H1 (cell line): ENCODE measurements around the gene CBS. TPM values are rescaled to one million over a fixed set of nuclear protein-coding genes. Genes with fewer than 3 reads are reported as not detected.
"Not testable (repeated sequence)": the region's sequence is repeated elsewhere in the genome, so short reads cannot be mapped to it uniquely, and the experiment has no call there.

Experiments
- CTCF ChIA-PET: fragments of 300-600 bp; sonication (Branson Sonifier 250); formaldehyde crosslinking; loops from one replicate; lab custom pipeline; 2021; ENCODE audit not compliant: partially characterized antibody; lab: Charles Lee
- POLR2A ChIA-PET: fragments of 300-600 bp; sonication (Branson Sonifier 250); formaldehyde crosslinking; loops from one replicate; lab custom pipeline; 2021; ENCODE audit warnings: inconsistent platforms; ENCODE audit not compliant: partially characterized antibody; lab: Charles Lee
- DNase-seq, 2 experiments: peaks; one replicate each; pipeline versions ENCODE4 v3.0.0 to v3.0.0-alpha.2; 2010 to 2022; ENCODE audit warnings: low spot score in 2 of 2, low read depth in 1 of 2, mixed read lengths in 1 of 2
- FAIRE-seq: peaks from 2 replicates; lab custom pipeline; 2011; peaks lifted over from hg19 to GRCh38; lab: Jason Lieb, UNC
- H2AFZ ChIP-seq: 2 replicates; pipeline ENCODE4 v1.8.1; 2012; ENCODE audit warnings: low read length, inconsistent platforms
- H2AK5ac ChIP-seq: 2 replicates; pipeline ENCODE4 v1.6.1; 2013; ENCODE audit warnings: low read depth, low read length
- H2BK120ac ChIP-seq: replicated peaks from 2 replicates; pipeline ENCODE3; 2013; ENCODE audit warnings: low read depth, low read length, inconsistent platforms
- H2BK12ac ChIP-seq: 2 replicates; pipeline ENCODE4 v1.6.1; 2013; ENCODE audit warnings: low read depth, low read length
- H2BK15ac ChIP-seq: 2 replicates; pipeline ENCODE4 v1.6.1; 2013; ENCODE audit warnings: low read length
- H2BK20ac ChIP-seq: 2 replicates; pipeline ENCODE4 v1.6.1; 2013; ENCODE audit warnings: low read length
- H2BK5ac ChIP-seq: 2 replicates; pipeline ENCODE4 v1.6.1; 2013; ENCODE audit warnings: low read depth, low read length
- H3K14ac ChIP-seq: 2 replicates; pipeline ENCODE4 v1.6.1; 2013; ENCODE audit warnings: inconsistent platforms; ENCODE audit not compliant: insufficient read length
- H3K18ac ChIP-seq: 2 replicates; pipeline ENCODE4 v1.6.1; 2013; ENCODE audit warnings: low read length; ENCODE audit errors: extremely low read depth
- H3K23ac ChIP-seq: 2 replicates; pipeline ENCODE4 v1.6.1; 2013; ENCODE audit warnings: inconsistent platforms; ENCODE audit not compliant: insufficient read length
- H3K23me2 ChIP-seq: 2 replicates; pipeline ENCODE4 v1.6.1; 2013; ENCODE audit warnings: low read depth, low read length
- H3K27ac ChIP-seq: 2 replicates; pipeline ENCODE4 v1.6.1; 2011; ENCODE audit warnings: low read depth, low read length, inconsistent platforms
- H3K27me3 ChIP-seq, 4 experiments: replicated peaks in 1 of 4; 1 replicate in 1 of 4; 2 replicates in 3 of 4; pipeline versions ENCODE4 v1.6.1 to v1.8.1; 2011 to 2013; ENCODE audit warnings: low read length in 3 of 4, mild to moderate bottlenecking in 3 of 4, inconsistent platforms in 2 of 4, mixed read lengths in 2 of 4, moderate library complexity in 1 of 4; ENCODE audit not compliant: control insufficient read depth in 3 of 4, insufficient read depth in 3 of 4; ENCODE audit errors: extremely low read depth in 1 of 4
- H3K36me3 ChIP-seq, 4 experiments: 2 replicates each; pipeline versions ENCODE4 v1.6.1 to v1.8.1; 2011 to 2013; ENCODE audit warnings: mild to moderate bottlenecking in 4 of 4, low read length in 3 of 4, moderate library complexity in 2 of 4, control low read depth in 1 of 4, inconsistent platforms in 1 of 4; ENCODE audit not compliant: insufficient read depth in 4 of 4, control insufficient read depth in 2 of 4
- H3K4ac ChIP-seq: replicated peaks from 2 replicates; pipeline ENCODE3; 2013; ENCODE audit warnings: low read length, low read depth, mixed read lengths, inconsistent platforms; ENCODE audit not compliant: insufficient read length
- H3K4me1 ChIP-seq, 4 experiments: replicated peaks in 1 of 4; 1 replicate in 1 of 4; 2 replicates in 3 of 4; pipeline versions ENCODE4 v1.6.1 to v1.8.1; 2011 to 2013; ENCODE audit warnings: low read length in 3 of 4, inconsistent platforms in 2 of 4, mixed read lengths in 1 of 4; ENCODE audit not compliant: insufficient read depth in 4 of 4, control insufficient read depth in 3 of 4
- H3K4me2 ChIP-seq, 2 experiments: 2 replicates each; pipeline versions ENCODE4 v1.6.1 to v1.8.1; 2011 to 2013; ENCODE audit warnings: low read depth in 2 of 2, low read length in 2 of 2, control low read depth in 1 of 2, inconsistent platforms in 1 of 2, mild to moderate bottlenecking in 1 of 2; ENCODE audit not compliant: insufficient read depth in 1 of 2
- H3K4me3 ChIP-seq, 4 experiments: fragments of 200-600, 300-600 bp in 1 of 4; sonication (generic), shearing (Covaris generic), sonication (Bioruptor Twin) in 1 of 4; 2 replicates each; pipeline versions ENCODE4 v1.5.1 to v1.8.1; 2011 to 2016; ENCODE audit warnings: low read length in 4 of 4, low read depth in 3 of 4, control low read depth in 2 of 4, inconsistent platforms in 2 of 4, mild to moderate bottlenecking in 2 of 4, mixed read lengths in 1 of 4, moderate library complexity in 1 of 4; ENCODE audit not compliant: insufficient read depth in 2 of 4; ENCODE audit errors: extremely low read depth in 1 of 4
- H3K56ac ChIP-seq: replicated peaks from 2 replicates; pipeline ENCODE3; 2013; ENCODE audit warnings: low read depth, mild to moderate bottlenecking, mixed read lengths, low read length, inconsistent platforms; ENCODE audit not compliant: insufficient read length
- H3K79me1 ChIP-seq: 2 replicates; pipeline ENCODE4 v1.6.1; 2013; ENCODE audit warnings: low read depth, low read length, control low read depth
- H3K79me2 ChIP-seq, 2 experiments: 2 replicates each; pipeline versions ENCODE4 v1.6.1 to v1.8.1; 2012 to 2013; ENCODE audit warnings: low read length in 2 of 2, mild to moderate bottlenecking in 2 of 2, inconsistent platforms in 1 of 2; ENCODE audit not compliant: insufficient read depth in 2 of 2, control insufficient read depth in 1 of 2
- H3K9ac ChIP-seq, 4 experiments: replicated peaks in 1 of 4; 1 replicate in 1 of 4; 2 replicates in 3 of 4; pipeline versions ENCODE4 v1.6.1 to v1.8.1; 2011 to 2013; ENCODE audit warnings: low read depth in 3 of 4, low read length in 3 of 4, control low read depth in 2 of 4, mild to moderate bottlenecking in 2 of 4, moderate library complexity in 2 of 4, inconsistent platforms in 1 of 4; ENCODE audit errors: extremely low read depth in 1 of 4
- H3K9me3 ChIP-seq, 2 experiments: 2 replicates each; pipeline versions ENCODE4 v1.6.1 to v1.8.1; 2012 to 2013; ENCODE audit warnings: mild to moderate bottlenecking in 2 of 2, moderate library complexity in 2 of 2, control low read depth in 1 of 2, inconsistent platforms in 1 of 2, low read depth in 1 of 2, low read length in 1 of 2, mixed read lengths in 1 of 2; ENCODE audit not compliant: insufficient read depth in 2 of 2
- H4K20me1 ChIP-seq, 2 experiments: replicated peaks in 1 of 2; 2 replicates each; pipeline versions ENCODE3 to v1.8.1; 2011 to 2013; ENCODE audit warnings: inconsistent platforms in 2 of 2, low read length in 2 of 2, mild to moderate bottlenecking in 1 of 2; ENCODE audit not compliant: insufficient read depth in 2 of 2, control insufficient read depth in 1 of 2
- H4K5ac ChIP-seq: 2 replicates; pipeline ENCODE4 v1.6.1; 2013; ENCODE audit warnings: low read length, low read depth, mixed read lengths, inconsistent platforms; ENCODE audit not compliant: insufficient read length
- H4K8ac ChIP-seq: 2 replicates; pipeline ENCODE4 v1.8.0; 2013; ENCODE audit warnings: mild to moderate bottlenecking, moderate library complexity, low read length, inconsistent platforms; ENCODE audit not compliant: insufficient read depth; ENCODE audit errors: extremely low read depth
- H4K91ac ChIP-seq: replicated peaks from 2 replicates; pipeline ENCODE3; 2013; ENCODE audit warnings: low read length, mixed read lengths, inconsistent platforms; ENCODE audit not compliant: insufficient read length
- CREB1 ChIP-seq: IDR thresholded peaks from 2 replicates; pipeline ENCODE4 v1.6.1; 2012; ENCODE audit warnings: inconsistent platforms
- PHF8 ChIP-seq: fragments of 200-600 bp; sonication (generic); conservative IDR thresholded peaks from 2 replicates; pipeline ENCODE4 v1.7.1; 2012; ENCODE audit warnings: low read depth, mild to moderate bottlenecking, inconsistent platforms, low read length, moderate library complexity
- SRF ChIP-seq: IDR thresholded peaks from 2 replicates; pipeline ENCODE4 v1.6.1; 2011; ENCODE audit warnings: mild to moderate bottlenecking, low read depth, low read length, moderate library complexity
- WGBS, 2 experiments: shearing (Covaris generic) in 1 of 2; methylation state at CpG; one replicate each; pipeline versions ENCODE4 v1.1.6 to v1.1.7; 2013 to 2015; ENCODE audit warnings: low lambda C conversion rate in 2 of 2, mixed read lengths in 2 of 2, inconsistent platforms in 1 of 2, low coverage in 1 of 2, missing lambda C conversion rate in 1 of 2; ENCODE audit not compliant: insufficient replicate concordance in 2 of 2, insufficient coverage in 1 of 2, insufficient read length in 1 of 2; ENCODE audit errors: extremely low coverage in 1 of 2, missing lambda C conversion rate in 1 of 2; 5-methylcytosine and 5-hydroxymethylcytosine counted together
- polyA plus RNA-seq, 7 experiments: library from polyadenylated mRNA; depleted of rRNA in 3 of 7; stranded (reverse) in 5 of 7; unstranded in 2 of 7; fragments of >200 nt in 5 of 7; fragments of 200-250 nt in 2 of 7; gene quantifications; 1 replicate in 5 of 7; 2 replicates in 1 of 7; 4 replicates in 1 of 7; pipeline versions ENCODE4 v1.2.1 to v1.2.3, GENCODE V29; 2011 to 2013; ENCODE audit warnings: missing spikeins in 2 of 7, mixed read lengths in 2 of 7
- total RNA-seq: library from RNA; stranded (reverse); fragmentation: NEBNext Ultra II Directional; extraction: Animal tissue kit (Norgen Biotek cat#: 25700); gene quantifications from 2 replicates; pipeline ENCODE4 v1.2.1, GENCODE V29; 2021

The CBS gene
- total and polyA plus RNA-seq, 2 of the 8 experiments (the other 6 are each of a cell fraction or from before 2014, with no cell fraction given) = 114 to 455 TPM

GRCh38 chr21:43106965-43107793, 31.5 kb upstream of the CBS start, which contains the start of gene U2AF1:
U2AF1 (minus strand) TSS chr21:43107570; CDS start chr21:43107494, 76 bp downstream.
- H4K8ac ChIP-seq, FAIRE-seq, H3K18ac ChIP-seq, H2BK12ac ChIP-seq, H3K36me3 ChIP-seq, H2BK20ac ChIP-seq, H3K4me1 ChIP-seq, H2BK5ac ChIP-seq, H3K4ac ChIP-seq, H3K23ac ChIP-seq, H3K14ac ChIP-seq, H3K23me2 ChIP-seq, POLR2A ChIA-PET, CTCF ChIA-PET, H2AK5ac ChIP-seq, H2AFZ ChIP-seq, H3K79me1 ChIP-seq, H4K5ac ChIP-seq, H3K9me3 ChIP-seq, H3K27me3 ChIP-seq, H3K79me2 ChIP-seq, H2BK120ac ChIP-seq, H4K91ac ChIP-seq, H4K20me1 ChIP-seq, H2BK15ac ChIP-seq, H3K4me2 ChIP-seq, H3K56ac ChIP-seq: not testable (repeated sequence)
- WGBS, 2 experiments = 0% methylated on average over 27 of the region's 107 CpGs; no CpG with 5 or more reads in 1 of the 2 experiments
- peak in 1 of 2 experiments; percentile 76 for DNase-seq
- peak within 1 kb of the TSS; percentile 70; the same call in 1 of the 2 replicates for H3K27ac ChIP-seq
- H3K9ac ChIP-seq = peak within 1 kb of the TSS; percentile 65 to 79 (median 73)
- H3K4me3 ChIP-seq = peak within 1 kb of the TSS; percentile 42 to 59 (median 52); a peak in 6 of 8 replicates
- TF ChIP-seq PHF8 (0 out of 2 replicates have a peak, but pooled peaks have one; percentile 29), SRF (0 out of 2 replicates have a peak, but pooled peaks have one; percentile 8), CREB1 (peak; percentile 73)
